Measurements from ENCODE around the gene TMEM121B.

GRCh38 chr22:17072877-17073276, 48.3 kb downstream of the TMEM121B start:
- TF ChIP-seq POLR2A (IDR thresholded peaks at IDR 0.05) (no peak), CTCF (IDR thresholded peaks at IDR 0.05) (no peak)

All from body of pancreas (tissue), 4 donors.